ENCODE data around the gene C5orf46.
A peak's percentile ranks its signal among the peaks of the same experiment; 100 is the strongest.
"Not testable (repeated sequence)": the region's sequence is repeated elsewhere in the genome, so short reads cannot be mapped to it uniquely, and the experiment has no call there.

The C5orf46 gene

GRCh38 chr5:147906326-147907095, at the start of gene C5orf46:
TSS of gene C5orf46 (minus strand) at chr5:147906538. CDS start at chr5:147906501, 37 bp downstream.
- DNase-seq, result no peak

- DNase-seq, result no peak
Observed at GRCh38 chr5:147954971-147955370, 48.6 kb upstream of the C5orf46 start.

GRCh38 chr5:147949711-147950573, 43.6 kb upstream of the C5orf46 start:
- DNase-seq, result peak; percentile 18

GRCh38 chr5:147946658-147947274, 40.4 kb upstream of the C5orf46 start:
- not testable (repeated sequence) for DNase-seq

GRCh38 chr5:147939431-147940114, 33.2 kb upstream of the C5orf46 start:
- no peak for DNase-seq

- DNase-seq, result peak; percentile 52
Observed at GRCh38 chr5:147935032-147935431, 28.7 kb upstream of the C5orf46 start.

DNA sequence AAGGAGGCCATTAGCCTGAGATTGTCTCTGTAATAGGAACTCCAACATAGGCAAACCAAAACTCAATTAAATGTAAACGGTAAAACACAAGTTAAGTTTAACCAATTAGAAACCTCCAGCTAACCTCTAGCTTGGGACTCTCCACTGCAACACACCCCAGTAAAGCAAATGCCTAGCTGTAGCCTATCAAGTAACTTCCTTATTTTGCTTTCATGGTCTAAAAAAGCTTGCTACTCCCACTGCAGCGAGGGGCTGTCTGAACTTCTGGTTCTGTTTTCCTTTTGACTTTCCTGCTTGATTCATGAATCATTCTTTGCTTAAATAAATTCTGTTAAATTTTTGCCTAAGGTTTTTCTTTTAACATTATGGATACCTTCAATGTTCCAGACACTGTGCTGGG, 24.4 kb upstream of the C5orf46 start:
- no peak for DNase-seq

GRCh38 chr5:147927901-147928300, 21.6 kb upstream of the C5orf46 start:
- no peak for DNase-seq

- no peak for DNase-seq
Observed at GRCh38 chr5:147925020-147925419, 18.7 kb upstream of the C5orf46 start.

DNA sequence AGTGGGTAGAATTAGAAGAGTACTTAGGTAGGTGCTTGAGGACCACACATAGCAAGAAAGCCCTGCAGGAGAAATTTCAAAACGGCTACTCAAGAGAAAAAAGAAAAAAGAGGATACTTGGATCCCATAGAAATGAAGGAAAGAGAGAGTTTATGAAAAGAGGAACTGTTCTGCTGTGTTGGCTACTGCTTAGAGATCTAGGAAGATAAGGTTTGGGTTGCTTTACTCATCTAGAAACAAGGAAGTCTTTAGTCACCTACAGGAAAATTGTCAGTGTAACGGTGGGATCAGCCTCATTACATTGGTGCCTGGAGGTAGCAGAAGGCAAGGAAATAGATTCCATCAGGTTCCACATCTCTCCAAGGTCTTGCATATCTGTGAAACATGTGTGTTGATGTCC, 14.8 kb upstream of the C5orf46 start:
- no peak for DNase-seq

GRCh38 chr5:147920420-147921030, 14.2 kb upstream of the C5orf46 start:
- no peak for DNase-seq

DNA sequence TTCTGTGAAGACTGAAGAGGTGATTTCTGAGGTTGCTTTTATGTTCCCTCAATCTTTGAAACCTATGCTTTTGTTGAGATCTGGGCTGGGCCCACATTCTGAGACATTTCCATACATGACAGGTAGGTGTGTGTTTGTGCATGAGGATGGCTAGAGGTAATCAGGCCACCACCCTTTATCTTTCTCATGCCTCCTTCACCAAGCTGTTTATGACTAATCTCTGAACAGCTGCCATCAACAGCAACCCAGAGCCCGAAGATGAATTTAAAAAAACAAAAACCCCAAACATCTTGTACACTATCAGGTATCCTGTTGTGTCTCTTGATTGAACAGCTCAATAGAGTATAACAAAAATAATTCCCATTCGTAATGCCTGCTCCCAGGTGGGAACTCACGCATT, 12.6 kb upstream of the C5orf46 start:
- peak; percentile 28 for DNase-seq

DNA sequence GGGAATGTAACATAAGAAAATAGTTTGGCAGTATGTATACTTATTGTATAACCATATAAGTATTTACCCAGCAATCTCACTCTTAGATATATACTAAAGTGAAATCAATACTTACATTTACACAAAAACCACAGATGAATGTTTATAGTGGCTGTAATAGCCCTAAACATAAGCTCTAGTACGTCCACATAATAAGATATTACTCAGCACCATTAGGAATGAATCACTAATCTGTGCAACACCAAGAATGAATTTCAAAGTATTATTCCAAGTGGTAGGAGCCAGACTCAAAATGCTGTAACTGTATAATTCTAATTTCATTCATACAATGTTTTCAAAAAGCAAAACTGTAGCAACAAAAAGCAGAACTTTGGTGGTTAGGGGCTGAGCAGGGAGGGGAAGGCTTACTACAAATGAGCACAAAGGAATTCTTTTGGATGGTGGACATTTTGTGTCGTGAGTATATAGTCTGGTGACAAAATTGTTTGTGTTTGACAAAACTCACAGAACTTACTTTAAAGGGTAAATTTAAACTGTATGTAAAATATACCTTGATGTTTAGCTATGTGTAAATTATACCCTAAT, 11.9 kb upstream of the C5orf46 start:
- no peak for DNase-seq

DNA sequence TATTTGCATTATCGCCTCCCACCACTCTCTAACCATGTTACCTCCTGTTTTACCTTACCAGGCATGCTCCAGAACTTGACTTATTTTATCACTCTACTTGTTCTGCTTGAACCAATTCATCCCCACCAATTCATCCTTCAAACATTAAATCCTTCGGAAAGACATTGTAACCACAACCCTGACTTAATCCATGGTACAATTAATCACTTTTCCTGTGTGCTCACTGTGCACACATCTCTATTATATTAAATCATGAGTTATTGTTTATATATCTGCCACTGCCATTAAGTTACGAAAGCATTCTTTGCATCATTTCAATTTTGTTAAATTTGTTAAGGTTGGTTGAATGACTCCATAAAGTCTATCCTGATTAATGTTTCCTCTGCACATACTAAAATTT, 7.4 kb upstream of the C5orf46 start:
- DNase-seq, result no peak

DNA sequence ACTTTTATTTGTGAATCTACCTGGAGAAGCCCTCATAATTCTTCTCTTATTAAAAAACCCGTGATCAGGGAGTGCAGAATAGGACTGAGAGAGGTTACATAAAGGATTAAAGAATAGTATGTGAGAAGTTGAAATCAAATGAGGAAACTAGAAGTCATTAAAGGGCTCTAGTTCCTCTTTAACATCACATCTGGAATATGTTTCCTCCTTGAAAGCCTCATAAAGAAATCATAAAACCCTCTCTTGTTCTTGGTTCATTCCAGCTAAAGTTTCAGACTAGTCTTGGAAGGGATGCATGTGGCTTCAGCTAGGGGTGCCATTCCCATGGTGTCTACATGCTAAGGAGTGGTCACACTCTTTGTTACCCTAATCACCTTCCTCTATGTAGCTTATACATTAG, 5.7 kb upstream of the C5orf46 start:
- DNase-seq, result no peak

- DNase-seq, result no peak
Observed at GRCh38 chr5:147911427-147911826, 5.1 kb upstream of the C5orf46 start.

- DNase-seq, result no peak
Observed at GRCh38 chr5:147904110-147904509, 2.2 kb downstream of the C5orf46 start.

DNA sequence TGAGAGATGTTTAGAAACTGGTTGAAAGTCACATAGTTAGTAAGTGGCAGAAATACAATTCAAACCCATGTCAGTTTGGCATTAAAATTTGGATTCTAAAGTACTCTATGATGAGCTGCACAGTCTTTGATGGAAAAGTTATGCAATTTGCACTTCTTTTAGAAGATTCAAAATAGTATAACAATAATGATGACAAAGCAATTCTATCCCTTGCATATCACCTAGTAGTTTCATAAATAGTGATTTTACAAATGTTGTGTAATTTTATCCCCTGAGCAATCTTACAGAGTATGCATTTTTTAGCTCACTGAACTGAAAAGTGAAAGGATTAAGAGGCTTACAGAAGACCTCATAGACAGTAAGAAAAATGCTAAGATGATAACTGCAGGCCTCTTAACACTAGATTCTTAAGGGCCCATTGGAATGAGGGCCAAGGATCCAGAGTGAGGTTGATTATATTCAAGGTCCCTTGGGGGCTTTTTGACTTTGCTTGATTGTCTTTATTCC, 3.7 kb downstream of the C5orf46 start:
- no peak for DNase-seq

GRCh38 chr5:147901599-147902039, 4.7 kb downstream of the C5orf46 start:
- no peak for DNase-seq

DNA sequence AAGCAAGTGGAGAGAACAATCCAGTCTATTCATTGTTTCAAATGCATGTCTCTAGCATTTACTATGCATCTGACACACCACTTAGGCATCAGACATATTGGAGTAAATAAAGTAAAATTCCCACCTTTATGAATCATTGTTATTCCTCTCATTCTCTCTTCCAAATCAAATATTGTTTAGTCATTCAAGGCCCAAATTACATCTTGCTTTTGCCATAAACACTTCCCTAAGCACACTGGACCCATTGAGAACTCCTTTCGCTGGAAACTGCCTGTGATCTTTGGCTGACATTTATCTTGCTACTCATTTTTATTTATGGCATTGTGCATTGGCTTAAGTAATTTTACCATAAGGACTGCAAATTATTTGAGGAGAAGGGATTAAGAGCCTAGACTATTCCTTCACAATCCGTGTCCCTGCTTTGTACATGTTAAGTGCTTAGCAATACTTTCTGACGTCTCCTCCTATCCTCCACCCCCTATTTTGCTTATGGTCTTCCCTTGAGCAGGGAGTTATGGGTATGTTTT, 7.4 kb downstream of the C5orf46 start:
- DNase-seq, result no peak

DNA sequence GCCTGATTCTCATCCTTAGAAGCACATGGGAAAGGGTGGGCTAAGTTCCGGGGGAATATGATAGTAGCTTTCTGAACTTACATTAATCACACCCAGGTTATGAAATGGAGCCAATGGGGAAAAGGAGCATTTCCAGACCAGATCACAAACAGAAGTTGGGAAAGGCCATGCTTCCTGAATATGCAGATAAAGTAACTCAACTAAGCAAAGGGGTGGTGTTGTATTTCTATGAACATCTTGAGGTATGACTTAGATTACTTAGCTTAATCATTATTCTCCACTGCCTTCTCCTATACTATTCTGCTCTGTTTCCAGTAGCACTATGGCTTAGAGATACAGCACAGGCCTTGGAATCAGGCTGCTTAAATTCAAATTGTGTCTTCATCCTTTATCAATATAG, 10.5 kb downstream of the C5orf46 start:
- no peak for DNase-seq

GRCh38 chr5:147893820-147894219, 12.5 kb downstream of the C5orf46 start:
- no peak for DNase-seq

Data from COR-L47 (cell line).